Neuronal stem cell (in vitro differentiated cells): ENCODE measurements around the gene GALC.

Experiments
- DNase-seq: peaks from one replicate; pipeline ENCODE4 v3.0.0-alpha.2; 2013; ENCODE audit warnings: low spot score
- H2AFZ ChIP-seq: one replicate; pipeline ENCODE4 v1.6.1; 2013; ENCODE audit warnings: mild to moderate bottlenecking, low read length, inconsistent platforms
- H2AK5ac ChIP-seq: 2 replicates; pipeline ENCODE4 v1.6.1; 2013; ENCODE audit warnings: low read depth, mild to moderate bottlenecking, inconsistent platforms, low read length, moderate library complexity, mixed read lengths
- H2BK120ac ChIP-seq: 2 replicates; pipeline ENCODE4 v1.6.1; 2013; ENCODE audit warnings: low read depth, mild to moderate bottlenecking, inconsistent platforms, low read length, moderate library complexity, mixed read lengths
- H2BK12ac ChIP-seq: one replicate; pipeline ENCODE4 v1.6.1; 2013; ENCODE audit warnings: low read length, inconsistent platforms
- H2BK15ac ChIP-seq: 2 replicates; pipeline ENCODE4 v1.6.1; 2013; ENCODE audit warnings: mild to moderate bottlenecking, low read length, inconsistent platforms, mixed read lengths
- H2BK5ac ChIP-seq: one replicate; pipeline ENCODE4 v1.6.1; 2013; ENCODE audit warnings: inconsistent platforms, mild to moderate bottlenecking, low read length, moderate library complexity
- H3K14ac ChIP-seq: one replicate; pipeline ENCODE4 v1.6.1; 2013; ENCODE audit warnings: low read length, inconsistent platforms
- H3K18ac ChIP-seq: 2 replicates; pipeline ENCODE4 v1.6.1; 2013; ENCODE audit warnings: low read length, inconsistent platforms
- H3K23ac ChIP-seq: 2 replicates; pipeline ENCODE4 v1.6.1; 2013; ENCODE audit warnings: low read depth, mild to moderate bottlenecking, mixed read lengths, low read length, inconsistent platforms; ENCODE audit not compliant: poor library complexity
- H3K27ac ChIP-seq: replicated peaks from 3 replicates; pipeline ENCODE4 v1.5.1; 2013; ENCODE audit warnings: low read length, inconsistent platforms
- H3K27me3 ChIP-seq, 3 experiments: 2 replicates each; pipeline ENCODE4 v1.6.1; 2013; ENCODE audit warnings: low read length in 3 of 3, mild to moderate bottlenecking in 2 of 3, inconsistent platforms in 1 of 3, low read depth in 1 of 3, mixed read lengths in 1 of 3, moderate library complexity in 1 of 3; ENCODE audit not compliant: control insufficient read depth in 3 of 3, insufficient read depth in 3 of 3
- H3K36me3 ChIP-seq, 2 donors: replicated peaks in 1 of 2; 2 replicates each; pipeline ENCODE4 v1.6.1; 2013; ENCODE audit warnings: low read length in 2 of 2; ENCODE audit not compliant: control insufficient read depth in 2 of 2, insufficient read depth in 2 of 2
- H3K4ac ChIP-seq: 2 replicates; pipeline ENCODE4 v1.6.1; 2013; ENCODE audit warnings: inconsistent platforms, mild to moderate bottlenecking, low read length, moderate library complexity
- H3K4me1 ChIP-seq, 2 donors: 1 replicate in 1 of 2; 2 replicates in 1 of 2; pipeline ENCODE4 v1.6.1; 2013; ENCODE audit warnings: low read length in 2 of 2, low read depth in 1 of 2; ENCODE audit not compliant: control insufficient read depth in 2 of 2, insufficient read depth in 1 of 2
- H3K4me2 ChIP-seq: one replicate; pipeline ENCODE4 v1.6.1; 2013; ENCODE audit warnings: mild to moderate bottlenecking, low read length, inconsistent platforms; ENCODE audit not compliant: insufficient read depth, poor library complexity, severe bottlenecking
- H3K4me3 ChIP-seq, 2 donors: 2 replicates each; pipeline ENCODE4 v1.5.1; 2013; ENCODE audit warnings: low read length in 2 of 2, mild to moderate bottlenecking in 2 of 2, inconsistent platforms in 1 of 2, moderate library complexity in 1 of 2
- H3K79me1 ChIP-seq: one replicate; pipeline ENCODE4 v1.6.1; 2013; ENCODE audit warnings: low read depth, mild to moderate bottlenecking, inconsistent platforms, low read length, moderate library complexity
- H3K9ac ChIP-seq: one replicate; pipeline ENCODE4 v1.6.1; 2013; ENCODE audit warnings: mild to moderate bottlenecking, low read depth, low read length, inconsistent platforms; ENCODE audit not compliant: poor library complexity
- H3K9me3 ChIP-seq, 2 donors: replicated peaks in 1 of 2; 2 replicates each; pipeline versions ENCODE3 to v1.6.1; 2013; ENCODE audit warnings: low read length in 2 of 2, mild to moderate bottlenecking in 2 of 2, inconsistent platforms in 1 of 2, low read depth in 1 of 2, mixed read lengths in 1 of 2, moderate library complexity in 1 of 2; ENCODE audit not compliant: control insufficient read depth in 2 of 2, insufficient read depth in 1 of 2
- H4K8ac ChIP-seq: one replicate; pipeline ENCODE4 v1.6.1; 2013; ENCODE audit warnings: low read depth, mild to moderate bottlenecking, inconsistent platforms, low read length, moderate library complexity
- H4K91ac ChIP-seq: one replicate; pipeline ENCODE4 v1.6.1; 2013; ENCODE audit warnings: low read length, low read depth, mild to moderate bottlenecking, inconsistent platforms; ENCODE audit not compliant: poor library complexity
- WGBS, 2 donors: extraction: QIAGEN DNeasy Blood & Tissue Kit; methylation state at CpG; one replicate each; pipeline ENCODE4 v1.1.7; 2013; ENCODE audit warnings: missing lambda C conversion rate in 2 of 2, mixed read lengths in 1 of 2; ENCODE audit not compliant: insufficient read length in 2 of 2, insufficient replicate concordance in 1 of 2; ENCODE audit errors: extremely low coverage in 2 of 2; 5-methylcytosine and 5-hydroxymethylcytosine counted together

The GALC gene

GRCh38 chr14:88036422-88036821 is 43.4 kb upstream of the GALC start:
- Histone ChIP-seq H2AK5ac (no peak overlapping the region), H3K14ac (no peak overlapping the region), H3K27ac (no peak overlapping the region), H3K79me1 (no peaks in the 10 kb centered on the region), H3K27me3 (no peaks in the 10 kb centered on the region), H2BK15ac (no peak overlapping the region), H2AFZ (no peak overlapping the region), H3K18ac (no peak overlapping the region), H3K23ac (no peak overlapping the region), H3K9ac (no peak overlapping the region), H3K4ac (no peak overlapping the region), H3K36me3 (no peaks in the 10 kb centered on the region), H2BK120ac (no peak overlapping the region), H2BK12ac (no peak overlapping the region), H4K8ac (no peak overlapping the region), H3K4me1 (peaks cover 2 to 7% of the 10 kb centered on the region in 2 donors), H3K4me3 (no peak overlapping the region), H3K4me2 (no peak overlapping the region), H2BK5ac (no peak overlapping the region), H4K91ac (no peak overlapping the region), H3K9me3 (no peaks in the 10 kb centered on the region)
- WGBS, 2 donors: no CpG with 5 or more reads among the region's 2 CpGs
- no peak for DNase-seq

GRCh38 chr14:88034076-88034475 is 41.1 kb upstream of the GALC start:
- H3K4ac ChIP-seq: no peak overlapping the region
- H3K23ac ChIP-seq: no peak overlapping the region
- no peak overlapping the region for H4K91ac ChIP-seq
- H2BK5ac ChIP-seq: no peak overlapping the region
- no peak overlapping the region for H4K8ac ChIP-seq
- H3K27me3 ChIP-seq: no peaks in the 10 kb centered on the region
- H3K27ac ChIP-seq: no peak overlapping the region
- H3K4me2 ChIP-seq: no peak overlapping the region
- no peak for DNase-seq
- H3K18ac ChIP-seq: no peak overlapping the region
- no peak overlapping the region for H3K14ac ChIP-seq
- H3K9me3 ChIP-seq: no peaks in the 10 kb centered on the region
- H3K9ac ChIP-seq: no peak overlapping the region
- H3K79me1 ChIP-seq: no peaks in the 10 kb centered on the region
- H3K4me3 ChIP-seq: no peak overlapping the region
- H2AK5ac ChIP-seq: no peak overlapping the region
- H3K36me3 ChIP-seq: no peaks in the 10 kb centered on the region
- no peak overlapping the region for H2BK120ac ChIP-seq
- no peak overlapping the region for H2BK15ac ChIP-seq
- WGBS, 2 donors: no CpG with 5 or more reads among the region's 2 CpGs
- peaks cover 2 to 7% of the 10 kb centered on the region in 2 donors for H3K4me1 ChIP-seq
- no peak overlapping the region for H2AFZ ChIP-seq
- no peak overlapping the region for H2BK12ac ChIP-seq

GRCh38 chr14:88032373-88032772 is 39.4 kb upstream of the GALC start:
- no peak overlapping the region for H3K4ac ChIP-seq
- DNase-seq: no peak
- peaks cover 0 to 2% (median 0%) of the 10 kb centered on the region in 3 experiments for H3K27me3 ChIP-seq
- no peak overlapping the region for H3K18ac ChIP-seq
- no peak overlapping the region for H2BK12ac ChIP-seq
- no peak overlapping the region for H2AFZ ChIP-seq
- H3K4me2 ChIP-seq: no peak overlapping the region
- no peak overlapping the region for H4K8ac ChIP-seq
- H3K9me3 ChIP-seq: no peaks in the 10 kb centered on the region
- H3K4me3 ChIP-seq: no peak overlapping the region
- H3K79me1 ChIP-seq: no peaks in the 10 kb centered on the region
- H2AK5ac ChIP-seq: no peak overlapping the region
- H3K36me3 ChIP-seq: no peaks in the 10 kb centered on the region
- H3K9ac ChIP-seq: no peak overlapping the region
- no peak overlapping the region for H2BK120ac ChIP-seq
- H2BK5ac ChIP-seq: no peak overlapping the region
- H3K4me1 ChIP-seq: peaks cover under 1 to 3% of the 10 kb centered on the region in 2 donors
- H3K23ac ChIP-seq: no peak overlapping the region
- H4K91ac ChIP-seq: no peak overlapping the region
- whole genome bisulfite sequencing, 2 donors: no CpG with 5 or more reads among the region's 1 CpG
- no peak overlapping the region for H2BK15ac ChIP-seq
- H3K27ac ChIP-seq: no peak overlapping the region
- no peak overlapping the region for H3K14ac ChIP-seq

- no CpG with 5 or more reads among the region's 1 CpG for WGBS, 2 donors
Observed at GRCh38 chr14:88030892-88031291, 37.9 kb upstream of the GALC start.

More at GRCh38 chr14:88030892-88031291, 37.9 kb upstream of the GALC start:
- H3K18ac ChIP-seq: no peak overlapping the region
- H2AFZ ChIP-seq: no peak overlapping the region
- no peak overlapping the region for H4K91ac ChIP-seq
- no peak overlapping the region for H2BK12ac ChIP-seq
- H3K4ac ChIP-seq: no peak overlapping the region
- H3K27ac ChIP-seq: no peak overlapping the region
- no peaks in the 10 kb centered on the region for H3K36me3 ChIP-seq
- no peak overlapping the region for H3K4me3 ChIP-seq
- no peak for DNase-seq
- H2BK15ac ChIP-seq: no peak overlapping the region
- no peak overlapping the region for H4K8ac ChIP-seq
- H3K14ac ChIP-seq: no peak overlapping the region
- H2BK120ac ChIP-seq: no peak overlapping the region
- H3K23ac ChIP-seq: no peak overlapping the region
- no peaks in the 10 kb centered on the region for H3K9me3 ChIP-seq
- H2AK5ac ChIP-seq: no peak overlapping the region
- H3K4me2 ChIP-seq: no peak overlapping the region
- H3K27me3 ChIP-seq: peaks cover 0 to 2% (median 0%) of the 10 kb centered on the region in 3 experiments
- no peaks in the 10 kb centered on the region for H3K79me1 ChIP-seq
- H3K4me1 ChIP-seq: no peaks in the 10 kb centered on the region
- H3K9ac ChIP-seq: no peak overlapping the region
- no peak overlapping the region for H2BK5ac ChIP-seq
